CD4-positive, CD25-positive, alpha-beta regulatory T cell (primary cell): ENCODE measurements around the gene HBP1. TPM values are rescaled to one million over a fixed set of nuclear protein-coding genes. Genes with fewer than 3 reads are reported as not detected.
"Not testable (repeated sequence)": the region's sequence is repeated elsewhere in the genome, so short reads cannot be mapped to it uniquely, and the experiment has no call there.

Experiments used
- ATAC-seq, 2 donors: fragments of 150-1000 bp; cut with Tn5 transposase; one replicate each; pipeline ENCODE4 v1.10.0; 2021; ENCODE audit warnings: low read depth in 2 of 2, moderate number of reproducible peaks in 2 of 2, moderate library complexity in 1 of 2
- DNase-seq, 3 donors: peaks; one replicate each; pipeline versions ENCODE4 v3.0.0 to v3.0.0-alpha.2; 2012 to 2022; ENCODE audit warnings: mixed read lengths in 1 of 3
- H3K27ac ChIP-seq: one replicate; pipeline ENCODE4 v1.7.0; 2013; ENCODE audit warnings: mild to moderate bottlenecking, low read length; ENCODE audit not compliant: insufficient read depth, poor library complexity, severe bottlenecking
- H3K27me3 ChIP-seq: one replicate; pipeline ENCODE4 v1.7.0; 2013; ENCODE audit warnings: low read length; ENCODE audit not compliant: control insufficient read depth, insufficient read depth
- H3K36me3 ChIP-seq: one replicate; pipeline ENCODE4 v1.7.0; 2013; ENCODE audit warnings: mild to moderate bottlenecking, low read length, moderate library complexity; ENCODE audit not compliant: control insufficient read depth, insufficient read depth
- H3K4me1 ChIP-seq: 2 replicates; pipeline ENCODE4 v1.7.0; 2013; ENCODE audit warnings: mild to moderate bottlenecking, low read length; ENCODE audit not compliant: insufficient read depth, control insufficient read depth, poor library complexity, severe bottlenecking
- H3K4me3 ChIP-seq: one replicate; pipeline ENCODE4 v1.7.0; 2013; ENCODE audit warnings: low read depth, mild to moderate bottlenecking, low read length, moderate library complexity
- H3K9me3 ChIP-seq, 2 experiments: 1 replicate in 1 of 2; 2 replicates in 1 of 2; pipeline ENCODE4 v1.7.0; 2013; ENCODE audit warnings: low read length in 2 of 2, mild to moderate bottlenecking in 1 of 2, moderate library complexity in 1 of 2; ENCODE audit not compliant: control insufficient read depth in 2 of 2
- H3K27ac Mint-ChIP-seq, 3 donors: one replicate each; pipeline ENCODE4 v1.8.0; 2020 to 2022; ENCODE audit warnings: mild to moderate bottlenecking in 3 of 3, mixed read lengths in 3 of 3, moderate library complexity in 2 of 3
- H3K27me3 Mint-ChIP-seq: one replicate; pipeline ENCODE4 v1.8.0; 2022; ENCODE audit warnings: mild to moderate bottlenecking, mixed read lengths
- H3K36me3 Mint-ChIP-seq: one replicate; pipeline ENCODE4 v1.8.0; 2020; ENCODE audit warnings: mixed read lengths
- H3K4me1 Mint-ChIP-seq, 4 donors: one replicate each; pipeline ENCODE4 v1.8.0; 2020 to 2022; ENCODE audit warnings: mixed read lengths in 4 of 4, mild to moderate bottlenecking in 1 of 4
- H3K4me3 Mint-ChIP-seq, 4 donors: one replicate each; pipeline ENCODE4 v1.8.0; 2020 to 2022; ENCODE audit warnings: mild to moderate bottlenecking in 4 of 4, mixed read lengths in 4 of 4, moderate library complexity in 3 of 4
- H3K9me3 Mint-ChIP-seq, 7 donors: one replicate each; pipeline ENCODE4 v1.8.0; 2020 to 2022; ENCODE audit warnings: mixed read lengths in 7 of 7, mild to moderate bottlenecking in 3 of 7, moderate library complexity in 2 of 7
- polyA plus RNA-seq, 4 donors: library from polyadenylated mRNA; unstranded; fragments of 300-500 nt; fragmentation: Illumina TruSeq; gene quantifications; one replicate each; pipeline ENCODE4 v1.2.3, GENCODE V29; 2021
- total RNA-seq: library from RNA; stranded (reverse); gene quantifications from one replicate; pipeline ENCODE4 v1.2.3, GENCODE V29; 2022

The HBP1 gene
- total and polyA plus RNA-seq, 5 donors from 2014 or later = 67.8 to 249 (median 87.9) TPM

DNA sequence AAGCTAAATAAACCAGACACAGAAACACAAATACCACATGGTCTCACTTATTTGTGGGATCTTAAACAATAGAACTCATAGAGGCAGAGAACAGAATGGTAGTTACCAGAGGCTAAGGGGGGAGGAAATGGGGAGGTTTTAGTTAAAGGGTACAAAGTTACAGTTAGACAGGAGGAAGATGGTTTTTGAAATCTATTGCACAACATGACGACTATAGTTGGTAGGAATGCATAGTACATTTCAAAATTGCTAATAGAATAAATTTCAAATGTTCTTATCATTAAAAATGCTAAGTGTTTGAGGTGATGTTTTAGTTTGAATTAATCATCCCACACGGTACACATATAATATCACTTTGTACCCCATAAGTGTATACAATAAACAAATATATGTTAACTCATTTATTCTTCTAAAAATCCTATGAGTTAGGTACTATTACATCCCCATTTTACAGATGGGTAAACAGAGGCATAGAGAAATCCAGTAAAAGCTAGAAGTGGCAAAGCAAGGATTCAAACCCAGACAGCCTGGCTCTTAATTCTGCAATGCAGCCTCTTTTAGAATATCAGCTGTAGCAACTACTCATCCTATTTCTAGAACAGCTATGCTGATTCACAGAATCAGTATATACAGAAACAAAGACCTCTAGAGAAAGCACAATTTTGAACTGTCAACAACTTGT is 50.9 kb downstream of the HBP1 start:
- Histone ChIP-seq H3K9me3 (no peaks in the 10 kb centered on the region), H3K4me3 (no peak overlapping the region), H3K27me3 (no peaks in the 10 kb centered on the region), H3K36me3 (peaks cover 2% of the 10 kb centered on the region), H3K27ac (no peak overlapping the region), H3K4me1 (no peaks in the 10 kb centered on the region)
- Mint-ChIP-seq H3K27ac (no peak overlapping the region), H3K4me1 (peaks cover 0 to 5% (median 2%) of the 10 kb centered on the region in 4 donors), H3K27me3 (no peaks in the 10 kb centered on the region), H3K36me3 (peaks cover 70% of the 10 kb centered on the region), H3K4me3 (no peak overlapping the region), H3K9me3 (peaks cover 0 to 10% (median 4%) of the 10 kb centered on the region in 7 donors)
- DNase-seq (no peak), ATAC-seq (no peak)

DNA sequence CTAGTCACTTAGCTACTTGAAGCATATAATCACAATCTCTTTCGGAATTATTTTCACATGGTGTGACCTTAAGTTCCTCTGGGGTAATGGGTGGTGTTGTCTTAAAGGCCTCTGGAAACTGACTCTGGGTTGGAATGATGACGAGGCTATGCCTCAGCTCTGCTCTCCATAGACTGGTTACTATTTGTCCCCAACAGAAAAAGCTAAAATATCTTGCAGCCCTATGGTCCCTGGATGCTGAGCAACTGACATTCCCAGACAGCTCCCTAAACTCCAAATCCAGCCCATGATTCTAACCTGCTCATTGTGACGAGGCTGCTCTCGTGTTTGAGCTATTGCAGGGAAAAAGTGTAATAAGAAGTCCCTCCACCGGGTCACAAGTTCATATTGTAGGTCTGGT is 51.6 kb downstream of the HBP1 start:
- H3K4me3 Mint-ChIP-seq = no peak overlapping the region
- ATAC-seq = no peak
- peaks cover 67% of the 10 kb centered on the region for H3K36me3 Mint-ChIP-seq

DNA sequence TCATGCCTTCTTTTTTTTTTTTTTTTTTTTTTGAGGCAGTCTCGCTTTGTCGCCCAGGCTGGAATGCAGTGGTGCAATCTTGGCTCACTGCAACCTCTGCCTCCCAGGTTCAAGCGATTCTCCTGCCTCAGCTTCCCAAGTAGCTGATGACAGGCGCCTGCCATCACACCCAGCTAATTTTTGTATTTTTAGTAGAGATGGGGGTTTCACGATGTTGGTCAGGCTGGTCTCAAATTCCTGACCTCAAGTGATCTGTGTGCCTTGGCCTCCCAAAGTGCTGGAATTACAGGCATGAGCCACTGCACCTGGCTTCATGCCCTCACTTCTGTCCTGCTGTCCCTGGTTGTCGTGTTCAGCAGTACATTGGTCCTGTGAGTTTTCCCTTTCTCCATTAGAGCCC is 52.0 kb downstream of the HBP1 start:
- not testable (repeated sequence) for H3K27me3 ChIP-seq, H3K27ac ChIP-seq, H3K9me3 ChIP-seq, H3K4me3 ChIP-seq, H3K4me3 Mint-ChIP-seq, ATAC-seq, H3K27me3 Mint-ChIP-seq, H3K27ac Mint-ChIP-seq, H3K4me1 Mint-ChIP-seq, H3K9me3 Mint-ChIP-seq, DNase-seq, H3K36me3 ChIP-seq, H3K4me1 ChIP-seq
- peaks cover 66% of the 10 kb centered on the region for H3K36me3 Mint-ChIP-seq

More for the DNA sequence above, 51.6 kb downstream of the HBP1 start:
- H3K36me3 ChIP-seq = peaks cover 4% of the 10 kb centered on the region
- no peak for DNase-seq
- peaks cover 0 to 5% (median 2%) of the 10 kb centered on the region in 4 donors for H3K4me1 Mint-ChIP-seq
- H3K27ac ChIP-seq = no peak overlapping the region
- no peaks in the 10 kb centered on the region for H3K27me3 ChIP-seq
- no peak overlapping the region for H3K4me3 ChIP-seq
- no peaks in the 10 kb centered on the region for H3K4me1 ChIP-seq
- no peak overlapping the region for H3K27ac Mint-ChIP-seq
- H3K9me3 Mint-ChIP-seq = peaks cover 0 to 7% (median 3%) of the 10 kb centered on the region in 7 donors
- H3K9me3 ChIP-seq = no peaks in the 10 kb centered on the region
- no peaks in the 10 kb centered on the region for H3K27me3 Mint-ChIP-seq

DNA sequence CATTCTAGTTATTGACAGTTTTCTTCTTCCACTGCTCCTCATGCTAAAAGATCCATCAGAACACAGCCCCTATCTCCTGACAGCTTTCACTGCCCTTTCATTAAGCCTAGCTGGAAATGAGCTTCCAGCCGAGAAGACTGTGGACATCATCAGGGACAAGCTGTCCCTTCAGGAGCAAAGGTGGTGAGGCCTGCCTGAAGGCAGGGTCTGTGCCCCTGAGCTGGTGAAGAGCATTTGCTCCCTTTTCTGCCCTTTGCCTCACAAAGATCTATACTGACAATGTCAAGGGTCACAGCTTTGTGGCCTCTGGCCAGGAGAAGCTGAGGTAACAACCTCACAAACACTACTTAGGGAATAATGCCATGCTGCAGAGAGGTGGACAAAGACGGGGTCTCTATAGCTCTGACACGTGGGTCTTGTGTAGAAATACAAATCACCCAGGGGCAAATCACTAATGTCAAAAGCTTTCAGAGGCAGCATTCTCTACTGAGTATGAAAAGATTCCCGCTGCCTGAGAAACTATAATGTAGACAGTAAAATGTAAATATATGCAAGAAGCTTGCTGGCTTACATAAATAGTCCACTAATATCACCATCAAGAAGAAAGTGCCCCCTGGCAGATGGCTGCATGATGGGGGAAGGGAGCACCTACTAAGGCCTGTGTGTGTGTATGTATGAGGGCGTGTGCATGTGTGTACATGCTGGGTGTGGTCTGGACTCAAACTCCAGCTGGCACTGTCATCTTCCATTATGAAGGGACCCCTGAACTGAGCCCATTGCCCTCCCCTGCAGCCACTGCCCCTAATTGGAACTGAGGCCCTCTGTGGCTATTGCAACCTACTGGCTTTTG is 55.8 kb downstream of the HBP1 start:
- Histone ChIP-seq H3K4me3 (no peak overlapping the region), H3K4me1 (no peaks in the 10 kb centered on the region), H3K36me3 (peaks cover 25% of the 10 kb centered on the region), H3K27me3 (no peaks in the 10 kb centered on the region), H3K9me3 (no peaks in the 10 kb centered on the region), H3K27ac (no peak overlapping the region)
- H3K36me3 Mint-ChIP-seq = peaks cover 54% of the 10 kb centered on the region
- DNase-seq = no peak
- no peak for ATAC-seq
- H3K27ac Mint-ChIP-seq = peak overlapping the region in 2 of 3 donors; percentile 32 to 61
- H3K9me3 Mint-ChIP-seq = no peaks in the 10 kb centered on the region
- H3K4me3 Mint-ChIP-seq = no peak overlapping the region
- peaks cover 0 to 5% (median 0%) of the 10 kb centered on the region in 4 donors for H3K4me1 Mint-ChIP-seq
- H3K27me3 Mint-ChIP-seq = no peaks in the 10 kb centered on the region

DNA sequence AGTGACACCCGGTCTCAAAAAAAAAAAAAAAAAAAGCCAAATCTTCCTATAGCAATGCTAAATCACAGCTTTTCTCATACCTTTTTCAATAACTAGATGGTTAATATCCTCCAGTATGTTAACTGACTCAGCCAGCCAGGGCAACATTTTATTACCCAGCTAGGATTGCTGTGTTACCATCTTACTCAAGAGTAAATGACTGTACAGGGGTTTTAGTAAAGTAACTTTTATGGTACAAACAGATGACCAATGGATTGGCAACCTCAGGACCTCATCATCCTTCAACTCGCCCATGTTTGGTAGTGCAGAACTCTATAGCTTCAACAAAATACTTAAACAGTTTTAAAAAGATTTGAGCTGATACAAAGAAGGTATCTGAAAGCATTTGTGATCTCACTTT is 59.5 kb downstream of the HBP1 start:
- no peak for ATAC-seq
- H3K27me3 Mint-ChIP-seq = no peaks in the 10 kb centered on the region
- no peak overlapping the region for H3K4me3 ChIP-seq
- no peaks in the 10 kb centered on the region for H3K9me3 ChIP-seq
- no peaks in the 10 kb centered on the region for H3K4me1 ChIP-seq
- H3K4me1 Mint-ChIP-seq = no peaks in the 10 kb centered on the region
- H3K9me3 Mint-ChIP-seq = no peaks in the 10 kb centered on the region
- no peak overlapping the region for H3K27ac Mint-ChIP-seq
- H3K4me3 Mint-ChIP-seq = no peak overlapping the region
- no peak overlapping the region for H3K27ac ChIP-seq
- peaks cover 40% of the 10 kb centered on the region for H3K36me3 Mint-ChIP-seq
- peaks cover 27% of the 10 kb centered on the region for H3K36me3 ChIP-seq
- no peak for DNase-seq
- H3K27me3 ChIP-seq = no peaks in the 10 kb centered on the region

DNA sequence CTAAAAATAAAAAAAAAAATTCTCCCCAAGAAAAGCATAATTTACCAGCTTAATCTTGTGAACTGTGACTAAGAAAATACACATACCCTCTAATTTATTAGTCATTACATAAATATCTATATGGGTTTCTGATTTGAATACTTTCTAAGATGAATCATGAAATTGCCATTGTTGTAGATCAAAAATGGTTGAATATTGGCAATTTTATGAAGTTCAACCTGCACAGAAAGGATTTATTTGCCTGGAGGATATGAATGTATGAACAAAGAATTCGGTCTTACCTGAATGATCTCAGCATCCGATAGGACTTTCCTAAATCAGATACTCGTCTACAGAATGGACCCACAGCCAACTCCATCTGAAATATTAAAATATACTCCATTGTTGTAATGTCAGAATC is 61.5 kb downstream of the HBP1 start:
- Histone ChIP-seq H3K9me3 (no peaks in the 10 kb centered on the region), H3K27me3 (no peaks in the 10 kb centered on the region), H3K27ac (no peak overlapping the region), H3K4me3 (no peak overlapping the region), H3K4me1 (no peaks in the 10 kb centered on the region), H3K36me3 (peaks cover 31% of the 10 kb centered on the region)
- Mint-ChIP-seq H3K9me3 (no peaks in the 10 kb centered on the region), H3K36me3 (peaks cover 37% of the 10 kb centered on the region), H3K4me3 (no peak overlapping the region), H3K27me3 (no peaks in the 10 kb centered on the region), H3K27ac (no peak overlapping the region), H3K4me1 (no peaks in the 10 kb centered on the region)
- DNase-seq (no peak), ATAC-seq (no peak)

DNA sequence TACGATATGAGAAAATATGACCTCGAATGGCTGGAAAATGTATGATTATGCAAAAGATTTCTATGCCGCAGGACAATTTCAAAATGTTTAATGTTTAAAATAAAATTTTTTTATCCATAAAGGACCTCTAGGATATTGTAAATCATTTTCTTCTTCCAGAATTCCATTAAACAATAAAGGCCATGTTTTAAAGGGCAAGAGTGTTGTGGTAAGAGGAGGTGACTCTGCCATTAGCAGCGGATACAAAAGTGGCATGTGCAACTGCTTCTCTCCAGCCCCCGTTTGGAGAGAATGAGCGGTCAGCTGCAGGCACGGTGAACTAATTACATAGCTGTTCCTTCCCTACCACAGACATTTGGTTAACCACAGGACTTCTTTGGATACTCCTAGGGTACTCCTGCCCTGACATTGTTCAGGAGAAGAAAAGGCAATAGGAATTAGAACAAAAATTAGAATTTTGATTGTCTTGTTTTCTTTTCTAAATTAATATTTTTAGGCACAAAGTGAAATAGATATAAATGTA is 63.8 kb downstream of the HBP1 start:
- DNase-seq = no peak
- peaks cover 25% of the 10 kb centered on the region for H3K36me3 ChIP-seq
- no peaks in the 10 kb centered on the region for H3K4me1 ChIP-seq
- H3K4me3 Mint-ChIP-seq = no peak overlapping the region
- no peaks in the 10 kb centered on the region for H3K9me3 ChIP-seq
- H3K27ac Mint-ChIP-seq = no peak overlapping the region
- H3K27ac ChIP-seq = no peak overlapping the region
- no peaks in the 10 kb centered on the region for H3K9me3 Mint-ChIP-seq
- no peaks in the 10 kb centered on the region for H3K4me1 Mint-ChIP-seq
- peaks cover 46% of the 10 kb centered on the region for H3K36me3 Mint-ChIP-seq
- H3K27me3 Mint-ChIP-seq = no peaks in the 10 kb centered on the region
- ATAC-seq = no peak
- H3K4me3 ChIP-seq = no peak overlapping the region
- H3K27me3 ChIP-seq = no peaks in the 10 kb centered on the region
